Non-pigmented ciliary epithelial cell (primary cell): ENCODE measurements around the gene CHIT1.
"Not testable (repeated sequence)": the region's sequence is repeated elsewhere in the genome, so short reads cannot be mapped to it uniquely, and the experiment has no call there.

ENCODE experiments used
- DNase-seq: peaks from one replicate; pipeline ENCODE4 v3.0.0-alpha.2; 2010; ENCODE audit warnings: low read depth

The CHIT1 gene

DNA sequence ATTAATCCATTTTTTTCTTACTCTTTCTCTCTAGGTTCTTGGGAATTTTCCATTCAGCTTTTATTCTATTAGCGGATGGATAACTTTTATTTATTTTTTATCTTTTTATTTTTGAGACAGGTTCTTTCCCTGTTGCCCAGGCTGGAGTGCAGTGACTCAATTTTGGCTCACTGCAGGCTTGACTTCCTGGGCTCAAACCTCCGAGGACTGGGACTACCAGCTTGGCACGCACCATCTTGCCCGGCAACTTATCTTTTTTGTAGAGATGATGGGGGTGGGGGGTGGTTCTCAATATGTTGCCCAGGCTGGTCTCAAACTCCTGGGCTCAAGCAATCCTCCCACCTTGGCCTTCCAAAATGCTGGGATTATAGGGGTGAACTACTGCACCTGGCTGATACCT, 36.1 kb upstream of the CHIT1 start:
- no peak for DNase-seq

DNA sequence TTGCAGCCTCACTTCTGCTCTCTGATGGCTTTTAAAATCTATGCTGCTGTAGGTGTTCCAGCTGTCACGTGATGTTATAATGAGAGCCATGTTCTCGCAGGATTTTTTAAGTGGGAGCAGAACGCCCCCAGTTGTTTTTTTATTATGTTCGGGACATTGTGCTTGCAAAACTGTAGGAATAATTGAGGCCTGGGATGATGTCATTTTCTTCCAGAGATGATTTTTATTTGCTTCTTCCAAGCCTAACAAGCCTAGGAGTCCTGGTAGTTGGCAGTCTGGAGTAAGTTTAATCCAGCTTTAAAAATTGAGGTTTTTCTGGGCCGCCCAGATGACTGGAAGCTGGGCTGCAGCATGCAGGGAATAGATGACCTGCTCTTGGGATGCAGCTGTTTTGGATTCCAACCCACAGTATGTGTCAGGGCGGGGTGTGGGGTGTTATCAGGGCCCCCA, 34.6 kb upstream of the CHIT1 start:
- no peak for DNase-seq

DNA sequence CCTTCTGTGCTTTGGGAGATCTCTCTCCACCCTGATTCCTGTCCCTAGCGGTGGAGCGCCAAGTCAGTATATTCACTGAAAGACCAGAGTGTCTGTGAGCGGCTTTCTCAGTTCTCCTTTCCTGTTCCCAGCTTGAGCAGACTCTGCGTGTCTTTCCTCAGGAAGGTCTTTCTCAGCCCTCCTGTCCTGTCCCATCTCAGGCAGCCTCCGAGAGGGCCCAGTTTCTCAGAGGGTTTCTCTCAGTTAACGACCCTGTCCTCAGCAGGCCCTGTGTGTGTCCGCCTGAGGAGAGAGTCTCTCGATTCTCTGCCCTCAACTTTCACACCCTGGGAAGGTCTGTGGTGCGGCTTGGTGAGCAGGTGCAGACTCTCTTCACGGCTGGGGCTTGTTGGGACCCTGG, 34.0 kb upstream of the CHIT1 start:
- no peak for DNase-seq

DNA sequence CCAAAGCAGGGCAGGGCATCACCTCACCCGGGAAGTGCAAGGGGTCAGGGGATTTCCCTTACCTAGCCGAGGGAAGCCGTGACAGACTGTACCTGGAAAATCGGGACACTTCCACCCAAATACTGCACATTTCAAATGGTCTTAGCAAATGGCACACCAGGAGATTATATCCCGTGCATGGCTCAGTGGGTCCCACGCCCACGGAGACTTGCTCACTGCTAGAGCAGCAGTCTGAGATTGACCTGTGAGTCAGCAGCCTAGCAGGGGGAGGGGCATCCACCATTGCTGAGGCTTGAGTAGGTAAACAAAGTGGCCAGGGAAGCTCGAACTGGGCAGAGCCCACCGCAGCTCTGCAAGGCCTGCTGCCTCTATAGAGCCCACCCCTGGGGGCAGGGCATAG, 27.2 kb upstream of the CHIT1 start:
- not testable (repeated sequence) for DNase-seq

DNA sequence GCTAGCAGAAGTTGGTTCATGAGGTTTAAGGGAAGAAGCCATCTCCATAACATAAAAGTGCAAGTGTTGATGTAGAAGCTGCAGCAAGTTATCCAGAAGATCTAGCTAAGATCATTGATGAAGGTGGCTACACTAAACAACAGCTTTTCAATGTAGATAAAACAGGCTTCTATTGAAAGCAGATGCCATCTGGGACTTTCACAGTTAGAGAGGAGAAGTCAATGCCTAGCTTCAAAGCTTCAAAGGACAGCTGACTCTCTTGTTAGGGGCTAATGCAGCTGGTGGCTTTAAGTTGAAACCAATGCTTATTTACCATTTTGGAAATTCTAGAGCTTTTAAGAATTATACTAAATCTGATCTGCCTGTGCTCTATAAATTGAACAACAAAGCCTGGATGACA, 25.3 kb upstream of the CHIT1 start:
- DNase-seq, result not testable (repeated sequence)

DNA sequence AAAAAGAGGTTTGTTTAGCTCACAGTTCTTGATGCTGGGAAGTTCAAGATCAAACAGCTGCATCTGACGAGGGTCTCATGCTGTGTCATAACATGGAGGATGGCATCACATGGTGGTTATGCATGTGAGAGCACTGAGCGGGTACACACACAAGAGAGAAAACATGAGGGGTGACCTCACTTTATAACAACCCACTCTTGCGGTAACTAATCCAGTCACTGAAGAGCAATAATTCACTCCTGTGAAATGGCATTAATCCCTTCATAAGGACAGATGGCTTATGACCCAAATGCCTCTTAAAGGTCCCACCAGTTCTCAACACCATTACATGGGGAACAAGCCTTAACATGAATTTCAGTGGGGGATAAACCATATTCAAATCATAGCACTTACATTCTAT, 23.2 kb upstream of the CHIT1 start:
- DNase-seq, result no peak

DNA sequence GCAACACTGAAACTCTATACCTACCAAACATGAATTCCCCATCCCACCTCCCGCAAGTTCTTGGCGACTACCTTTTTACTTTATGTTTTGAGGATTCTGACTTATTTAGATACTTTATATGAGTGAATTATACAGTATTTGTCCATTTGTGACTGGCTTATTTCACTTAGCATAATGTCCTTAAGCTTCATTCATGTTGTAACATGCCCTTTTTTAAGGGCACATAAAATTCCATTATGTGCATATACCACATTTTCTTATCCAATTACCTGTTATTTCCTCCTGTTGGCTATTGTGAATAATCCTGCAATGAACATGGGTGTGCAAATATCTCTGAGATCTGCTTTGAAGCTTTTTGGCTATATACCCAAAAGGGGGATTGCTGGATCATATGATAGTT, 22.0 kb upstream of the CHIT1 start:
- no peak for DNase-seq

DNA sequence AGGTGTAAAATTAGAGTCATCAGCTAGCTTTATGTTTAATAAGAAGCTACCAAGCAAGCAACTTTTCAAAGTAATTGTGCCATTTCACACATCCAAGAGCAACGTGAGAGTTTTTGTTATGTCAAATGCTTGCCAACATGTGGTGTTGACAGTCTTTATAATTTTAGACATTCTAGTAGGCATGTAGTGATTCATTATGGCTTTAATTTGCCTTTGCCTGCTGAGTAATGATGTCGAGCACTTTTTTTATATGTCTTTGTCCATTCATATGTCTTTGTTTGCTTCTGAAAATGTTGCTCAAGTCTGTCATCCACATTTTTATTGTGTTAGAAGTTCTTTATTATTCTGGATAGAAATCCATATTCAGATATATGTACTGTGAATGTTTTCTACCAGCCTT, 21.4 kb upstream of the CHIT1 start:
- no peak for DNase-seq

DNA sequence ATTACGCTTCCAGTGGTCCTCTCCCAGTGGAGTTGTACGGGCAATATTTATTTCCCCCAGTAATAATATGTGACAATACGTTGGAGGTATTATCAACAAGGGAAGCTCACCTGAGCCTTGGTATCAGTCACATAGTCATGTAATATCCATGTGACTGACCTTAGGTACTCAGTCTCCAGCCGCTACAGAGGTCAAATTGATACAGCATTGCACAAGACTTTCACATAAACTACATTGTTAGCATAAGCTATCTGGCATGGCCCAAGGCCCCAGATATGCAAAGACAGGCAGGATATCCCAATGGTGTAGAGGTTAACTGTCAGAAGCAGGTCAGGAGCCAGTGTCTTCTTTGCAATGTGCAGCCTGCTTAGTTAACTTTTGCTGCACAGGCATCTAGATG, 15.3 kb upstream of the CHIT1 start:
- DNase-seq, result no peak

DNA sequence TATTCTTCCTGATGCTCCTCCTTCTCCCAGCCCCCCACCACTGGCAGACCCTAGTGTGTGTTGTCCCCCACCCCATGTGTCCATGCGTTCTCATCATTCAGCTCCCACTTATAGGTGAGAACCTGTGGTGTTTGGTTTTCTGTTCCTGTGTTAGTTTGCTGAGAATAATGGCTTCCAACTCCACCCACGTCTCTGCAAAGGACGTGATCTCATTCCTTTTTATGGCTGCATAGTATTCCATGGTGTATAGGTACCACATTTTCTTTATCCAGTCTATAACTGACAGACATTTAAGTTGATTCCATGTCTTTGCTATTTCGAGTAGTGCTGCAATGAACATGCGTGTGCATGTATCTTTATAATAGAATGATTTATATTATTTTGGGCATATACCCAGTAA, 12.2 kb upstream of the CHIT1 start:
- DNase-seq, result not testable (repeated sequence)

DNA sequence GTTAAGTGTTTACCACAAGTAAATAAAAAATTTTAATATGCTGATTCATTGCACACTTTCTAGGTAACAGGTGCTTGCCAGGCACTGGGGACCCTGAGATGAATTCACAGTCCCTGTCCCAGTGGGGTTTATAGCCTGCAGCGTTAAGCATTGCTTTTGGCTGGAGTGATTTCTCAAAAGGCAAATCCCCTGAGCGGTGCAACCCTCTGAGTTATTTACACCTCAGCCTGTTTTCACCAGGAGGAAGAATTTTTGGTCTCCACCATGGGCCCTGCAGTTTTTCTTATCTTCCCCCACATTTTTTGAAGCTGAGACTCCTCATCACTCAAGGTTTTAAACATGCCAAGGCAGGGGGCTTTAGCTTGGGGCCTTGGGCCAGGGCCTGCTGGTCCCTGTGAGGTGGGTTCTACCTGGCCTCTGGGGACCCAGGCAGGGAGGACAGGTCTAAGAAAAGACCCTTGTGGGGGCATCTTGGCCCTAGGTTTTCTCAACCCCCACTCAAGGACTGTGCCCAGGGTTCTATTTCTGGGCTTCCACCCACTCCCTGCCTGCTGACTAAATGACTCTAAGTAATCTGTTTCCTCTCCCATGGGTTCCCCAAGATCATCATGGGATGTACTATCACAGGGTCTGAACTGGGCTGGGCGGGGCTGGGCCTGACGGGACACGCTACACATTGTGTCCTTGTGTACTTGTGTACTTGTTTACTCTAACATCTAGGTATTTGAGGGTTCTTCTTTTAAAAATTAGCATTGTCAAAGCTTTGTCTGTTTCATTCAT, 10.2 kb upstream of the CHIT1 start:
- DNase-seq, result no peak

DNA sequence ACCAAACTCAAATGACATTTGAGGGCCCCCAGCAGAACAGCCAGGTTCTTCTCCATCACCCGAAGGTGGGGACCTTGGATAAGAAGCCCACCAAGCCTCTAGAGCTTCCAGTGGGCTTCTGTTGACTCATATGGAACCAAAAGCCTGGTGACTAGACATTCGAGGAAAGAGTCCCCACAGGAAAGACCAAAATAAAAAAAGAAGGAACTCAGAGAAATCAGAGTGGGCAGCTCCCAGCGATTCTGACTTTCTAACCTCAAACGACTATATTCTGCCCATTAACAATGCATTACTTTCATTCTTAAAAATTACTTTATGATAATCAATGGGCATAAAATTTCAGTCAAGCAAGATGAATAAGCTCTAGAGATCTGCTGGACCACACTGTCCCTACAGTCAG, 9.6 kb upstream of the CHIT1 start:
- DNase-seq, result no peak

DNA sequence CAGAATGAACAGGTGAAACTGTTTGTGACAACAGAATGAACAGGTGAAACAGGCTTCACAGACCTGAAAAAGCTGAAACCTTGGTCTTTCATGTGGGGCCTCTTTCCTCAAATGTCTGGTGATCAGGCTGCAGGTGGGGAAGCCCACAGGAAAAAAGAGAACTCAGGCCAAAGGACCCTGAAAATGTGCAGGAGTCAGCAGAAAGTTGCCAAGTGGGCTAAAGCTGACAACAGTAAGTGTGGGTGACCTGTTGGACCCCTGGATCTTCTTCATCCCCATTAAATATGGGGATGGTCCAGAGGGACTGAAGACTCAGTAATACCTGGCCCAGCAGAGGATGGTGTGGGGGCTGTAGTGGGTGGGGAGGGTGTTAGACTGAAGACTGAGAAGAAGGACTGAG, 9.1 kb upstream of the CHIT1 start:
- DNase-seq, result no peak

DNA sequence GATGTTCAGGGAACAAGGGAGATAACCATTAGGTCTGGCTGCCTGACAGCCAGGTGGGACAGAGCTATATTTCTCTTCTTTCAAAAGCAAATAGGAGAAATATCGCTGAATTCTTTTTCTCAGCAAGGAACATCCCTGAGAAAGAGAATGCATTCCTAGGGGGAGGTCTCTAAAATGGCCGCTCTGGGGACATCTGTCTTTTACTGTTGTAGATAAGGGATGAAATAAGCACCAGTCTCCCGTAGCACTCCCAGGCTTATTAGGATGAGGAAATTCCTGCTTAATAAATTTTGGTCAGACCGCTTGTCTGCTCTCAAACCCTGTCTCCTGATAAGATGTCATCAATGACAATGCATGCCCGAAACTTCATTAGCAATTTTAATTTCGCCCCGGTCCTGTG, 5.4 kb upstream of the CHIT1 start:
- DNase-seq, result not testable (repeated sequence)

DNA sequence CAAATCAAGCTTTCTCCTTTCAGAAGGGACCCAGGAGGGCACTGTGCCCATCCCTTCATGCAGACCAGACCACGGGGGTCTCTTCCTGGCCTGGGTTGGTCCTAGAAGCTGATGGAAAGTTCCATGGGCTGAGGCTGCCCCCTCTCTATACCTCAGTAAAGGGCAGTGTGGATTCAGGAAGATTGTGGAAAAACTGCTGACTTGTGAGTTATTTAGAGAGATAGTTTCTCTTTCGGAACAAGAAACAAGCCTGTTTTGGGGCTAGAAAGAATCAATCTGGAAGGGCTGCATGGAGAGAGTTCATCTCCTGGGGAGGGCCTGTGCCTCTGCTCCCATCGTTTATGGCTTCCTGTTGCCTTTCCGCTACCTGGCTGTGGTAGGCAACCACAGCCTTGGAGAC, 803 bp downstream of the CHIT1 start:
- DNase-seq, result no peak

DNA sequence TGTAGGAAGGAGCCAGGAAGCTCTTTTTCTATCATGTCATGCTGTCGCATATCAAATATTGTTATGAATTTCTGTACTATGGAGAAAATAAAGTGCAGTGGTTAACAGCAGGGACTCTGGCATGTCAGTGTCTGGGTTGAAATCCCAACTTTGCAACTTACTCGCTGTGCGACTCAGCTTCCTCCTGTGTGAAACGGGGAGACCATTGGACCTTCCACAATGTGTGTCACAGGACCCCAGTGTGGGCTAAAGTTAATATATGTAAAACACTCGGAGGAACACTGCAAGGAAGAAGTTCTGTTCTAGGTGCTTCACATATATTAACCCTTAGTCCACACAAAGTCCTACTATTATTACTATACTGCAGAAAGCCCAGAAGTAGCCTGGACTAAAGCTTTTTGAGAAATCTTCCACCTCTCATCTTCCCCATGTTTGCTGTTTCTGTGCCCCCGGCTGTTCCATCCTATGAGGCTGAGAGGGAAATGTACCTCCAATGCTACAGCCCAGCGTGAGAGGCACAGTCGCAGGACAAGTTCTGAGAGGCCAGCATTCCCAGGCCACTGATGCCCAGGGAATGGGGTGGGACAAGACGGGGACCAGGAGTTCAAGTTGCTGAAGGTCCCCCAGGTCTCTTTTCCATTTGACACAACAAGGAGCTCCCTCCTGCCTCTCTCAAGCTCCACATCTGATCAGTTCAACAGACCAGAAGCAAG, 1.9 kb downstream of the CHIT1 start:
- DNase-seq, result no peak

DNA sequence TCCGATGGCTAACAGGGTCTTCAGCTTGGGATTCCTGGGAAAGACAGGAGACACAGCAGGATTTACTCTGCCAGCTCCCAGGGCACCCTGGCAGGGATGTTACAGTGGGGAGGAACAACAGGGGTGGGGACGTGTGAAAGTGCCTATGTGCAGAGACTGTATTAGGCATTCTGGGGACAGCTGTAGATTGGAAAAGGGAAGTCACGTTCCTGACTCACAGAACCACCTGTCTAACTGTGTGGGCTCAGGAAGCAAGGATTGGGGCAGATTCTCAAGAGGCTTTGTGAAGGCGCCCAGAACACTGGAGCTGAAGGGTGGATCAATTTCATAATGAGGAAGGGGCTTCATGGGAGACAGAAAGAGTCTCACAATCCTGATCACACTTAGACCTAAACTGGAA, 4.4 kb downstream of the CHIT1 start:
- no peak for DNase-seq

DNA sequence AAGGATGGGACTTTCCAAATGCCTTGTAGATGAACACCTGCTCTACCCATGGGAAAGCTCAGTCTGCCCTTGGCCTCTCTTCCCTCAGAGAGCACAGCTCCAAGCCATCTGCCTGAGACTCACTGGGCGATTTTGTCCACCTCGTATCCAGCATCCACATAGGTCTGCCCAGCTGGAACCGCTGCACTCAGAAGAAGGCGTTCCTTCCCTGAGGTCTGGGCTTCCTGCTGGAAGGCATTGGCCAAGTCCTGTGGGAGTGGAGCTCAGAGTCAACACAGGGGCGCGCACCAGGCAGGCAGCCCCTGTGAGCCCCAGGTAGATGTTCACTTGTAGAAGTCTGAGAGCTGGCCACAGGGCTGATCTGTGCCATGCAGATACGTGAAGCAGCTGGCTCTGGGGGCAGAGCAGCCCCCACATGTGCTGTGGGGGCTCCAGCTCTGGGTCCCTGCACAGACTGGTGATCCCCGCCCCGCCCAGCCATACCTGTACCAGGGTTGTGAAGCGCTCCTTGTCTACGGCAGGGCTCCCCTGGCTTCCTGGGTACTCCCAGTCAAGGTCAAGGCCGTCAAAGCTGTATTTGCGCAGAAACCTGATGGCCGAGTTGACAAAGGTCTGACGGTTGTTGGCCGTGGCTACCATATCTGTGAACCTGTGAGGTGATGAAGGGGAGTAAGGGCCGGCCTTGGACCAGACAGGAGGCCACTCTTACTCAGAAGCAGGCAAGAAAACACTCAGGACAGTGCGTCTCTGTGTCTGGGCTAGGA, 6.3 kb downstream of the CHIT1 start:
- DNase-seq, result no peak

DNA sequence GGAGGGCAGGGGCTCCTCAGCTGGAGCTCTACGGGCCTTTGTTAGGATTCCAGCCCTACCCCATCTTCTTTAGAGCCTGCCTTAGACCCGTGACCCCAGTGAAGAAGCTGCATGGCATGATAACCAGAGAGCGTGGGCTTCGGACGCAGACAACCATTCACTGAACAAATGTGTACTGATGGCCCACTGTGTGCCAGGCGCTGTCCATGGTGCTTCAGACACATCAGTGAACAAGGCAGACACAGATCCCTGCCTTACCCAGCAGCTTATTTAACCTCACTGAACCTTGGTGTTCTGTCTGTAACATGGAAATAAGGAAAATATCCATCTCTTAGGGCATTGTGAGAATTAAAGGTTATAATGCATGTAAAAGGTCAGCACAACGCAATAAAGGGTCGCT, 9.5 kb downstream of the CHIT1 start:
- DNase-seq, result no peak

DNA sequence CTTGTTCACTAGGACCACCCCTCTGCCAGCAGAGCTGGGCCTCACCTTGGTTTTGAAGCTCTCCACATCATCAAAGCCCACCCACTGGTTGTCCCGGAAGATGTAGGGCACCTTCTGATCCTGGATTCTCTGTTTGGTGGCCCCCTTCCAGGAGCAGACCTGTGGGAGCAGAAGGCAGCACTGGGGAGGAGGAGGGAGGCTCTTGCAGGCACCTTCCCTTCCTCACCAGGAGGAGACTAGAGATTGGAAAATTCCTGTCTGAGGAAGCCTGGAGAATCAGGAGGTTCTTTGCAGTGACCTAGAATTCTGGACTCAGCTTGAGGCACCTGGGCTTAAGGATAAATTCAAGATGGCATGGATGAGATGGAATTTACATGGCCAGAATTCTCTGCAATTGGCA, 10.3 kb downstream of the CHIT1 start:
- DNase-seq, result no peak

DNA sequence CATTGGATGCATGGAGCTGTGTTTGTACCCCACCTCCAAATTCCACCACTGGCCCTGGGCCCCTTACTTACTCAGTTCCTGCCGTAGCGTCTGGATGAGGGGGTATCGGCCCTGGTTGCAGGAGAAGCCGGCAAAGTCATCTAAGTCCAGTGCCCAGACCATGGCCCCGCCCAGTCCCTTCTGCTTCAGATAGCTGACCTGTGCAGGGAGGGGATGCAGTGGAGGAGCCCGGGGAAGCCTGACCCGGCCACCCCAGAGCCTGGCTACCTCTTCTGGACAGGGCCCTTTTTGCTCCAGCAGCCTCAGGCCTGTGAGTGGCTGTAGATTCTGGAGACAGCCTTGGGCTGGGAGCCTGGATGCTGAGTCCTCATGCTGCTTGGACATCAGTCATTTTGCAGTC, 11.8 kb downstream of the CHIT1 start:
- no peak for DNase-seq

DNA sequence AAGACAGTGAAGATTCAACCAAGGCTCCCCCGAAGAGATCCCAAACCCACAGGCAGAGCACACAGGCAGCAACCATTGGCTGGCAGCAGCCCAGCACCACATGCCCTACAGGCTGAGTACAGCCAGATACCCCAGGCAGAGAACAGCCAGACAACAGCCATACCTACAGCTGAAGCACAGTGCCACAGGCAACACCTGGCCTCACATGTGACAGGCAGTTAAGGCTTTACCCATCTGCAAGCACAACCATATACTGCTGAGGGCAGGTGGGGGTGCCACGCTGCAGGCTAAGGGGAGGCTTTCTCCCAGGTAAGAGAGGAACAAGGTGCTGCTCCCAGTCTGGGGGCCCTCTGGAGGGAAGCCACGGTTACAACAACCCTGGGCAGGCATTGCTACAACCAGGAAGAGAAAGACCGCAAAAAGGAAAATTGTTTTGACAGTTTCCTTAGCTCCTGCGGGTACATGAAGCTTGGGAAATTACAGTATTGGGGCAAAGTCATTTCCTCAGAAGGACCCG, 12.3 kb downstream of the CHIT1 start:
- DNase-seq, result no peak
